Epithelial cell of proximal tubule (primary cell): Measurements from ENCODE around the gene RHBDF1. TPM values are rescaled to one million over a fixed set of nuclear protein-coding genes. Genes with fewer than 3 reads are reported as not detected.

Source experiments
- DNase-seq: peaks from one replicate; pipeline ENCODE4 v3.0.0-alpha.2; 2011; ENCODE audit warnings: low read depth
- H3K4me3 ChIP-seq: 2 replicates; pipeline ENCODE4 v1.5.1; 2011; ENCODE audit warnings: low read depth, mild to moderate bottlenecking, low read length
- total RNA-seq: library from RNA; depleted of rRNA; stranded (reverse); fragments of >200 nt; gene quantifications from 2 replicates; pipeline ENCODE4 v1.2.3, GENCODE V29; 2015
- TF ChIP-seq, protein P1 (sequence below): conservative IDR thresholded peaks from 2 replicates; pipeline ENCODE4 v1.5.1; 2012; ENCODE audit warnings: low read depth, mild to moderate bottlenecking, low read length

RHBDF1 gene
- total RNA-seq, 1 donor from 2014 or later, result 21.2 TPM

DNA sequence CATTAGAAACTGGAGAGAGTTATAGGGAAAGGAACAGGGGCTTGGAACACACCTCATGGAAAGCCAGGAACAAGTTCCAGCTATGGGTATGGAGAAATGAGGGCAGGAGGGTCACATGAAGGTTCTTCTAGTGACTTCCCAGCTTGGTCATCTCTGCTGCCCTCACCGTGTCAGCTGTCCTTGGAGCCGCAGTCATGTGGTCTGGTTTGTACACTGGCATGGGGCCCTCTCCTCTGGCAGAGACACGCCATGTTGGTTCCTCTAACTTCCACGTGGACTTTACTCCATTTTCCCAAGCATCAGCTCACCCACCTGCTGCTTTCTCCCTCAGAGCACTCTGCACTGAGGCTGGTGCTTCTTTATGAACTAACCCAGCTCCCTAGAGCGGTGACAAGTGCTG, 31.9 kb upstream of the RHBDF1 start:
- H3K4me3 ChIP-seq, result no peak overlapping the region
- no peak for DNase-seq
- TF ChIP-seq, protein P1, sequence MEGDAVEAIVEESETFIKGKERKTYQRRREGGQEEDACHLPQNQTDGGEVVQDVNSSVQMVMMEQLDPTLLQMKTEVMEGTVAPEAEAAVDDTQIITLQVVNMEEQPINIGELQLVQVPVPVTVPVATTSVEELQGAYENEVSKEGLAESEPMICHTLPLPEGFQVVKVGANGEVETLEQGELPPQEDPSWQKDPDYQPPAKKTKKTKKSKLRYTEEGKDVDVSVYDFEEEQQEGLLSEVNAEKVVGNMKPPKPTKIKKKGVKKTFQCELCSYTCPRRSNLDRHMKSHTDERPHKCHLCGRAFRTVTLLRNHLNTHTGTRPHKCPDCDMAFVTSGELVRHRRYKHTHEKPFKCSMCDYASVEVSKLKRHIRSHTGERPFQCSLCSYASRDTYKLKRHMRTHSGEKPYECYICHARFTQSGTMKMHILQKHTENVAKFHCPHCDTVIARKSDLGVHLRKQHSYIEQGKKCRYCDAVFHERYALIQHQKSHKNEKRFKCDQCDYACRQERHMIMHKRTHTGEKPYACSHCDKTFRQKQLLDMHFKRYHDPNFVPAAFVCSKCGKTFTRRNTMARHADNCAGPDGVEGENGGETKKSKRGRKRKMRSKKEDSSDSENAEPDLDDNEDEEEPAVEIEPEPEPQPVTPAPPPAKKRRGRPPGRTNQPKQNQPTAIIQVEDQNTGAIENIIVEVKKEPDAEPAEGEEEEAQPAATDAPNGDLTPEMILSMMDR, result no peak

DNA sequence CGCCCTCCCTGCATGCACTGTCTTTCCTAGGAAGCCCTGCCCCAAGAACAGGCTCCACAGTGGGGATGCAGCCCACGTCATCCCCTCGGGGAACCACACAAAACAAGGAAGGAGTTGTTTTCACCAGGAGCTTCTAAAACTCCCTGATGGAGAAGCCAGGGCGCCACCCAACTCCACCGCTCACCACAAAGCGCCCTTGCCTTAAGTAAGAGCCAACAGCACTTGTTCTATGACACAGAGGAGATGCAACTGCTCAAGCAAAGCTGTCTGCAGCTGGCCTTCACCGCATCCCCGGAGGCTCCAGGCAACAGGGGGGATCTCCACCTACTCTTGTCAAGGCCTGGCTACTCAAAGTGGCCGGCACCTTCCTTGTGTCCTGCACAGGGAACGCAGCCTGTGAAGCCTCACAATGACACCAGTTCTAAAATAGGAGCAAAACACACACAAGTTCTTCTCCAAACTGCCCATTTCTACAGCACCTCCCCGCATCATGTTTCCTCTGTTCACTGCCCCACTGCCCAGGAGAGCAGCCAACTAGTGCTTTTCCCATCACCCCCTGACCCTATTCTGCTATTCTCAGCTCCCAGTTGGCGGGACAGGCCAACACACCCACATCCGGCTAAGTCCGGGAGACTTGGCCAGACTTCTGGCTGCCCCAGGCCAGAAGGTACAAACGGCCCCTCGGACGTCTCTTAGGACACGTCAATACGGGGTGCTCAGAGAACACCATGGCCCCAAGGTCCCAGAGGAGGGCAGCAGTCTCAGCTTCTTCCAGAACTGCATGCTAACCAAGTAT, 29.8 kb upstream of the RHBDF1 start:
- DNase-seq, result no peak
- H3K4me3 ChIP-seq, result no peak overlapping the region
- TF ChIP-seq, protein P1, result peak; percentile 2

DNA sequence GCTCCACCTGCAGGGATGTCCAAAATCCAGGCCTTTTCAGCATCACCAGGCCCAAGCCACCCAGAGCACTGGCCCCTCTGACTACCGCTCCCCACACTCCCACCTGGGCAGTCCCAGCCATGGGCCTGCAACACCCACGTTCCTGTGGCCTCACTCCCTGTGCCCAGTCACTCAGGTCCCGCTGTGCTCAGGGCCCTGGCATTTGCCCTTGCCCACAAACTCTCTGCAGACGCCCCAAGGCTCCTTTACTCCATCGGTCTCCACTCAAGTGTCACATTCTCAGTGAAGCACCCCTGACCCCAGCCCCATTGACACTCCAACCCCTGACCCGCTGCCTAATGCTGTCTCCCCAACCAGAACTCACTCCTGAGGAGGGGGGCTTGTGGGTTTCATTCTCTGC, 29.2 kb upstream of the RHBDF1 start:
- TF ChIP-seq, protein P1, result no peak
- no peak overlapping the region for H3K4me3 ChIP-seq
- no peak for DNase-seq

DNA sequence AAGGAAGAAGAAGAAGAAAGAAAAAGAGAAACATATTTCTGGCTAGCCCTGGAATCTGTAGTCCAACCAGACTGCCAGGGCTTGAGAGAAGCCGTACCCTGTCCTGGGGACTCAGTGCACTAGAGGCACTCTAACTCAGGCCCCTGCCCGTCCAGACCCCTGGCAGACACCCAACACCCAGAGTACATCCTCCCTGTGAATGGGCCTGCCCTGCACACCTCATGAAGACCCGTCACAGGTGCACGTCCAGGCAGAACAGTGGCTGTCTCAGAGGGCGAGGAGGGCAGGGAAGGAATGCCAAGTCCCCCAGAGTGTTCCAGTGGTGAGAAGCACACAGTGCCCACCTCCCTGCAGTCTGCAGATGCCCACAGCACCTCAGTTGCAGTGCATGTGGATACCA, 28.6 kb upstream of the RHBDF1 start:
- no peak for DNase-seq
- TF ChIP-seq, protein P1, result no peak
- H3K4me3 ChIP-seq, result no peak overlapping the region

DNA sequence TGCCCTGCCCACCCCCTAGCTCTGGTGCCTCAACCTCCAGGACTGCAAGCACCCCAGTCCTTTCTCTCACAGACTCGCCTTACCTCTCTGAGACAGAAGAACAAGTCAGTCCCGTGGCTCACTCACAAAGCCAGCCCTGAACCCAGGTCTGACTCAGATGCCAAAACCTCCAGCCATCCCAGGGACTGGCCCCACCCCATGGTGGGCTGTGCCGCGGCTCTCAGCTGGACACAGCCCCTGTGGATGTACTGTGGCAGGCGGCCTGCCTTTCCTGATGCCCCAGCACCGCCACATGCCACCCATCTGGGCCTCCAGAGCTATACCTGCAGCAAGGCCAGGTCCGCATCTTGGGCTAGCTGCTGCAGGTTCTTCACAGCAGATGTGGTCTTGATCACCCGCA, 25.4 kb upstream of the RHBDF1 start:
- TF ChIP-seq, protein P1, result no peak
- DNase-seq, result no peak
- no peak overlapping the region for H3K4me3 ChIP-seq

DNA sequence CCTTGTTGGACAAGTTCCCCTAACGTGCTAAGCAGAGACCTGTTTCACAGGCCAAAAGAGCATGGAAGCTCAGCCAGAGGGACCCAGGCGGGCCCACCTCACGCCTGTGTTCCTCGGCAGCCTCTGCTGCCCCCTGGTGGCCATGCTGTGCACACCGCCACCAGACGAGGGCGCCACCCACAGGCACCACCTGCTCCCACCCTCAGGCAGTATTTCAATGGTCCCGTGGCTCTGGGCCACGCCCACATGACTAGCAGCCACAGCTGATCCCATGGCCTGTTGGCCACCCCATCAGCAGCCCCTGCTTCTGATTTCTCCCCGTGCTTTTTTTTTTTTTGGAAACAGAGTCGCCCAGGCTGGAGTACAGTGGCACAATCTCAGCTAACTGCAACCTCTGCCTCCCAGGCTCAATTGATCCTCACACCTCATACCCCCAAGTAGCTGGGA, 24.5 kb upstream of the RHBDF1 start:
- no peak overlapping the region for H3K4me3 ChIP-seq
- no peak for DNase-seq
- TF ChIP-seq, protein P1, result peak; percentile 99

DNA sequence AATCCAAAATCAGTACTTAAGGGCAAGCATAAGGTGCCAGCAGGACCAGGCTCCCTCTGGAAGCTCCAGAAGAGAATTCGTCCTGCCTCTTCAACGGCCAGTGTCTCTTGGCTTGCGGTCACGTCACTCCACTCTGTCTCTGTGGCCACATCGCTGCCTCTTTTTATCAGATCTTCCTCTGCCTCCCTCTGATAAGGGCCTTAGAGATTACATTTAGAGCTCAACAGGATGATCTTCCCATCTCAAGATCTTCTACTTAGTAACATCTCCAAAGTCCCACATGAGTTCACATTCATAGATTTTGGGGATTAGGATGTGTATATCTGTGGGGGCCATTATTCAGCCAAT, 22.5 kb upstream of the RHBDF1 start:
- no peak overlapping the region for H3K4me3 ChIP-seq
- DNase-seq, result no peak
- TF ChIP-seq, protein P1, result no peak
